Activated T-cell treated with anti-CD3 and anti-CD28 coated beads, Interleukin-2, amount 50 U/mL, for 72 hours (primary cell): ENCODE measurements around the gene EGFL7. TPM values are rescaled to one million over a fixed set of nuclear protein-coding genes. Genes with fewer than 3 reads are reported as not detected.
A peak's percentile ranks its signal among the peaks of the same experiment; 100 is the strongest.

Source experiments
- ATAC-seq, 2 donors: fragments of 150-1000 bp; cut with Tn5 transposase; replicated peaks in 1 of 2; 2 replicates each; pipeline ENCODE4 v1.10.0; 2021; ENCODE audit warnings: moderate library complexity in 2 of 2, mild to moderate bottlenecking in 1 of 2
- DNase-seq, 2 donors: peaks; one replicate each; pipeline ENCODE4 v3.0.0; 2021 to 2022; ENCODE audit warnings: mixed read lengths in 1 of 2
- H3K27ac Mint-ChIP-seq: one replicate; pipeline ENCODE4 v1.8.0; 2022; ENCODE audit warnings: mild to moderate bottlenecking, moderate library complexity, mixed read lengths
- H3K27me3 Mint-ChIP-seq: one replicate; pipeline ENCODE4 v1.8.0; 2022; ENCODE audit warnings: low read depth, mixed read lengths
- H3K36me3 Mint-ChIP-seq, 2 donors: one replicate each; pipeline ENCODE4 v1.8.0; 2022; ENCODE audit warnings: mixed read lengths in 2 of 2, mild to moderate bottlenecking in 1 of 2; ENCODE audit not compliant: insufficient read depth in 2 of 2
- H3K4me1 Mint-ChIP-seq: one replicate; pipeline ENCODE4 v1.8.0; 2022; ENCODE audit warnings: low read depth, mixed read lengths
- H3K4me3 Mint-ChIP-seq, 2 donors: one replicate each; pipeline ENCODE4 v1.8.0; 2022; ENCODE audit warnings: mild to moderate bottlenecking in 2 of 2, mixed read lengths in 2 of 2, moderate library complexity in 2 of 2
- H3K9me3 Mint-ChIP-seq, 2 donors: one replicate each; pipeline ENCODE4 v1.8.0; 2022; ENCODE audit warnings: mixed read lengths in 2 of 2
- total RNA-seq, 2 donors: library from RNA; stranded (reverse); gene quantifications; one replicate each; pipeline ENCODE4 v1.2.3, GENCODE V29; 2022

Gene EGFL7
- total RNA-seq, 2 donors from 2014 or later: 0.93 to 1.1 TPM

DNA sequence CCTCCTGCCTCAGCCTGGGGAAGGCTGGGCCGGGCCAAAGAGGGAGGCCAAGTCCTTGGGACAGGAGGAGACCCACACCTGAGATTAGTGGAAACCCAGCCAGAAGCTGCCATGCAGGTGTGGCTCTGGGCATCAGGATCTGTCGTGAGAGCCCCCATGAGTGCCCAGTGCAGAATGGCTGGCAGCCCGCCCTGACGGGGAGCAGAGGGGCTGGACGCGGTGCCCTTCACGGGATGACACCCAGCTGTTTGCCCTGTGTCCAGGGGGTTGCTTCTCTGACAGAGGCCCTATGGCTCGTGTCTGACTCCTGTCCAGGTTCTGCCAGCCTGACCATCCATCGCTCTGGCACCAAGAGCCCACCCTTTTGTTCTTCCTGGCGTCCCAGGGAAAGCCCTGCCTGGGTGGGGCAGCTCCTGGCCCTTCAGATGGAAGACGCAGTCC lies 58.2 kb downstream of the EGFL7 start:
- Mint-ChIP-seq H3K9me3 (no peaks in the 10 kb centered on the region), H3K27me3 (peaks cover 3% of the 10 kb centered on the region), H3K27ac (no peak overlapping the region), H3K36me3 (peaks cover 2 to 8% of the 10 kb centered on the region in 2 donors), H3K4me3 (no peak overlapping the region), H3K4me1 (peaks cover 18% of the 10 kb centered on the region)
- ATAC-seq (no peak), DNase-seq (no peak)

DNA sequence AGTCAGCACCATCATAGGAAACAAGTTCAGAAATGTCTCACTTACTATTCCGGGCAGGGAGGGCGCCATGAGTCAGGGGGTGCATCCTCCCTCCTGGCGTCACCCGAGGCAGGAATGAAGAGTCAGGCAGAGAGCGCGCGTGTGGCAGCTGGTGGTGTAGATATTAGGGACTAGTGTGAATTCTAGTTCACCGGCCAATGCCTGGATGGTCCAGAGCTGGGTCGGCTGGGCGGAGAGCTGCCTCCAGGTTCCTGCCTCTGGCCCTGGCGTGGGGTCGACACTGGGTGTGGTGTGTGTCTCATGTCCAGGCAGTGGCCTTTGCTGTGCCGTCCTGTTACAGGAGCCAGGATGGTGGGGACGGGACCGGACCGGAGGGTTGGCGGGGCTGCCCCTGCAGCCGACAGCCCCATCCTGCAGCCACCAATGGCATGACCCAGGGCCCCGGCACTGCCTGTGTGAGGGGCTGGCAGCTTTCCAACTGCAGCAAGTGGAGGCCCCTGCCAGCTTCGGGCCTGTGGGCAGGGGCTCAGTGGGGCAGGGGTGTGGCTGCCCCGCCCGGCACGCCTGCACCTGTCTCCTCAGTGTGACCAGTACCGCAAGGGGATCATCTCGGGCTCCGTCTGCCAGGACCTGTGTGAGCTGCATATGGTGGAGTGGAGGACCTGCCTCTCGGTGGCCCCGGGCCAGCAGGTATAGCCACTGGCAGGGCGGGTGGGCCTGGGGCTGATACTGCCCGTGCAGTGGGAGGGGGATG lies 58.8 kb downstream of the EGFL7 start:
- Mint-ChIP-seq H3K27ac (no peak overlapping the region), H3K4me3 (no peak overlapping the region), H3K4me1 (peaks cover 24% of the 10 kb centered on the region), H3K27me3 (no peaks in the 10 kb centered on the region), H3K9me3 (no peaks in the 10 kb centered on the region), H3K36me3 (peaks cover 3 to 11% of the 10 kb centered on the region in 2 donors)
- ATAC-seq (peak in 1 of 2 donors; percentile 3), DNase-seq (no peak)

Other genes with a start within 250 kb of the EGFL7 start
- 10 to 100 TPM; 17.2 to 20.1 TPM for gene INPP5E, start 223.1 kb upstream of the EGFL7 start, total RNA-seq
- 10 to 100 TPM; 69.5 to 74.5 TPM for gene SEC16A, start 179.9 kb upstream of the EGFL7 start, total RNA-seq
- gene NOTCH1, start 116.9 kb upstream of the EGFL7 start, total RNA-seq: 10 to 100 TPM; 71.6 to 84.2 TPM
- gene AGPAT2, start 24.5 kb downstream of the EGFL7 start, total RNA-seq: 10 to 100 TPM; 18.3 to 19.2 TPM
- gene DIPK1B, start 49.7 kb downstream of the EGFL7 start, total RNA-seq: under 1 TPM; 0.67 to 0.72 TPM
- gene LCN10, start 80.0 kb downstream of the EGFL7 start, total RNA-seq: under 1 TPM; 0.21 to 0.70 TPM
- gene LCN6, start 85.6 kb downstream of the EGFL7 start, total RNA-seq: not detected
- gene LCN8, start 95.3 kb downstream of the EGFL7 start, total RNA-seq: not detected
- not detected for gene LCN15, start 101.6 kb downstream of the EGFL7 start, total RNA-seq
- gene TMEM141, start 128.4 kb downstream of the EGFL7 start, total RNA-seq: 10 to 100 TPM; 18.7 to 20.9 TPM
- under 1 TPM; 0.46 to 0.72 TPM for gene CCDC183, start 133.4 kb downstream of the EGFL7 start, total RNA-seq
- 10 to 100 TPM; 65.7 to 66.8 TPM for gene RABL6, start 145.0 kb downstream of the EGFL7 start, total RNA-seq
- 1 to 10 TPM; 5.3 to 5.7 TPM for gene AJM1, start 179.6 kb downstream of the EGFL7 start, total RNA-seq
- 100 to 1,000 TPM in 1 of 2 donors, 10 to 100 TPM in 1; 95.7 to 111 TPM for gene PHPT1, start 186.5 kb downstream of the EGFL7 start, total RNA-seq
- gene MAMDC4, start 189.4 kb downstream of the EGFL7 start, total RNA-seq: 10 to 100 TPM; 11.7 to 14.8 TPM
- 100 to 1,000 TPM; 254 to 267 TPM for gene EDF1, start 203.4 kb downstream of the EGFL7 start, total RNA-seq
- gene TRAF2, start 223.6 kb downstream of the EGFL7 start, total RNA-seq: 10 to 100 TPM; 53.5 to 73.3 TPM